Brain microvascular endothelial cell (primary cell): ENCODE results near the gene ACSF3.
A peak's percentile ranks its signal among the peaks of the same experiment; 100 is the strongest.

Experiments used
- DNase-seq: peaks from one replicate; pipeline ENCODE4 v3.0.0-alpha.2; 2020
- H3K27ac ChIP-seq: fragments of 250-450 bp; sonication (Bioruptor Pico); 2 replicates; pipeline ENCODE4 v1.5.1; 2020; ENCODE audit warnings: mild to moderate bottlenecking, moderate library complexity
- H3K27me3 ChIP-seq: fragments of 250-450 bp; sonication (Bioruptor Pico); replicated peaks from 2 replicates; pipeline ENCODE4 v1.5.1; 2020; ENCODE audit warnings: mild to moderate bottlenecking
- H3K36me3 ChIP-seq: fragments of 250-450 bp; sonication (Bioruptor Pico); replicated peaks from 2 replicates; pipeline ENCODE4 v1.5.1; 2020; ENCODE audit warnings: mild to moderate bottlenecking
- H3K4me3 ChIP-seq: 2 replicates; pipeline ENCODE4 v1.5.1; 2011; ENCODE audit warnings: low read depth, mild to moderate bottlenecking, control low read depth, low read length, moderate library complexity
- in situ Hi-C: cut with HindIII; loops from 2 replicates; pipeline ENCODE4 v1.10.0; 2017; ENCODE audit warnings: low sequenced_read_pairs, low pct_ligation_motif_present
- TF ChIP-seq, protein P1 (sequence below): IDR thresholded peaks from 2 replicates; pipeline ENCODE4 v1.5.1; 2011; ENCODE audit warnings: low read depth, mild to moderate bottlenecking, moderate library complexity, low read length, control low read depth, inconsistent platforms; ENCODE audit errors: missing control alignments

ACSF3 gene

DNA sequence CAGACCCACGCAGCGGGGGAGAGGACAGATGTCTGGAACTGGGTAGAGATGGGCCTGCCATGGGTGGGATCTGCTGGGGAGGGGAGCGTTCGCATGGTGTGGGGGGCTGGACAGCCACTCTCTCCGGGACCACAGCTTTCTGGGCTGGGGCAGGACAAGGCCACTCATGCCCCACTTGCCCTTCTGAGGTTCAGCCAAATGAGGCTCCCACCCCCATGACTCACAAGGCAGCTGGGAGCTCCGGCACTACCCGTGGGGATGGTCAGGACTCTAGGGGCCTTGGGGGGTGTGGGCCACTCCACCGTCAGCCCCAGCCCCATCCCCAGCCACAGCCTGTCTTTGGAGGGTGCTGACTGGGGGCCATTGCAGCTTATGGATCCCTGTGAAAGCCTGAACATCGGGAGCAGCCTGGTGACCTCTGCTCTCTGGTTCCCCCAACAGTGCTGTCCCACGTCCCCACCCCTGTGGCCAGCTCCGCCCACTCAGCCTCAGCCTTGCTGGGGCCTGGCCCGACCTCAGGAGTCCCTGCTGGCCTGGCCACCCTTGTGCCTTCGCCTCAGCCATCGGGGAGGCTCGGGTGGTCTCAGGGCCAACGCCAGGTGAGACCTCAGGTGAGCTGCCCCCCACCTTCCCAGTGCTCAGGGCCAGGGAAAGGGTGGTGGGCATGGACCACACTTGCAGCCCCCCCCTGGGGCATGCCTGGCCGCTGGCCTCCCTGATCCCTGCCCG, 73.2 kb downstream of the ACSF3 start:
- no peak overlapping the region for H3K4me3 ChIP-seq
- H3K36me3 ChIP-seq = no peaks in the 10 kb centered on the region
- in situ Hi-C loops = loop anchor here (25.0 kb wide), 1 partner anchor 405 kb away; no protein-coding TSS in a partner anchor
- no peak overlapping the region for H3K27ac ChIP-seq
- H3K27me3 ChIP-seq = peaks cover 5% of the 10 kb centered on the region
- TF ChIP-seq, protein P1, sequence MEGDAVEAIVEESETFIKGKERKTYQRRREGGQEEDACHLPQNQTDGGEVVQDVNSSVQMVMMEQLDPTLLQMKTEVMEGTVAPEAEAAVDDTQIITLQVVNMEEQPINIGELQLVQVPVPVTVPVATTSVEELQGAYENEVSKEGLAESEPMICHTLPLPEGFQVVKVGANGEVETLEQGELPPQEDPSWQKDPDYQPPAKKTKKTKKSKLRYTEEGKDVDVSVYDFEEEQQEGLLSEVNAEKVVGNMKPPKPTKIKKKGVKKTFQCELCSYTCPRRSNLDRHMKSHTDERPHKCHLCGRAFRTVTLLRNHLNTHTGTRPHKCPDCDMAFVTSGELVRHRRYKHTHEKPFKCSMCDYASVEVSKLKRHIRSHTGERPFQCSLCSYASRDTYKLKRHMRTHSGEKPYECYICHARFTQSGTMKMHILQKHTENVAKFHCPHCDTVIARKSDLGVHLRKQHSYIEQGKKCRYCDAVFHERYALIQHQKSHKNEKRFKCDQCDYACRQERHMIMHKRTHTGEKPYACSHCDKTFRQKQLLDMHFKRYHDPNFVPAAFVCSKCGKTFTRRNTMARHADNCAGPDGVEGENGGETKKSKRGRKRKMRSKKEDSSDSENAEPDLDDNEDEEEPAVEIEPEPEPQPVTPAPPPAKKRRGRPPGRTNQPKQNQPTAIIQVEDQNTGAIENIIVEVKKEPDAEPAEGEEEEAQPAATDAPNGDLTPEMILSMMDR = no peak
- DNase-seq = no peak

DNA sequence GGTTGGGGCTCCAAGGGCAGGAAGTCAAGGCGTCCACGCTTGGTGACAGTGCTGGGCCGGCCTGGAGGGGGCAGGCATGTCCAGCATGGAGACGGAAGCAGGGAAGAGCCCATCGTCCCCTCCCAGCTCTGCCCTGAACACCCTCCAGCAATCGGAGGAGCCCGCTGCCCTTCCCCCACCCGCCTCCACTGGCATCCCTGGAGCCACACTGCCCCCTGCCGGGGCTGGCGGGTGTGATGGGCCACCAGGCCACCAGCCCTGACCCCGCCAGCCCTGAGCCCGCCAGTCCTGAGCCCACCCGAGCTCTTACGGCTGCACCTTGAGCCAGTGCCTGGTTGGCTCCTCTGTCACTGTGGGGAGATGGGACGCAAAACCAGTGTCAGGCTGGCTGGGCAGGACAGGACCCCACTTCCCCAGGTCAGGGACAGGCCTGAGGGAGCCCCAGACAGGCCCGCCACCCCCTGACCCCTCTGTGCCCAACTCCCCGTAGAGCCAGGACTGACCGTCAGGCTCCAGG, 73.8 kb downstream of the ACSF3 start:
- no peaks in the 10 kb centered on the region for H3K36me3 ChIP-seq
- in situ Hi-C loops = loop anchor here (25.0 kb wide), 1 partner anchor 405 kb away; no protein-coding TSS in a partner anchor
- H3K27me3 ChIP-seq = peaks cover 7% of the 10 kb centered on the region
- H3K4me3 ChIP-seq = no peak overlapping the region
- TF ChIP-seq, protein P1 = peak; percentile 82
- DNase-seq = peak; percentile 27
- H3K27ac ChIP-seq = no peak overlapping the region

DNA sequence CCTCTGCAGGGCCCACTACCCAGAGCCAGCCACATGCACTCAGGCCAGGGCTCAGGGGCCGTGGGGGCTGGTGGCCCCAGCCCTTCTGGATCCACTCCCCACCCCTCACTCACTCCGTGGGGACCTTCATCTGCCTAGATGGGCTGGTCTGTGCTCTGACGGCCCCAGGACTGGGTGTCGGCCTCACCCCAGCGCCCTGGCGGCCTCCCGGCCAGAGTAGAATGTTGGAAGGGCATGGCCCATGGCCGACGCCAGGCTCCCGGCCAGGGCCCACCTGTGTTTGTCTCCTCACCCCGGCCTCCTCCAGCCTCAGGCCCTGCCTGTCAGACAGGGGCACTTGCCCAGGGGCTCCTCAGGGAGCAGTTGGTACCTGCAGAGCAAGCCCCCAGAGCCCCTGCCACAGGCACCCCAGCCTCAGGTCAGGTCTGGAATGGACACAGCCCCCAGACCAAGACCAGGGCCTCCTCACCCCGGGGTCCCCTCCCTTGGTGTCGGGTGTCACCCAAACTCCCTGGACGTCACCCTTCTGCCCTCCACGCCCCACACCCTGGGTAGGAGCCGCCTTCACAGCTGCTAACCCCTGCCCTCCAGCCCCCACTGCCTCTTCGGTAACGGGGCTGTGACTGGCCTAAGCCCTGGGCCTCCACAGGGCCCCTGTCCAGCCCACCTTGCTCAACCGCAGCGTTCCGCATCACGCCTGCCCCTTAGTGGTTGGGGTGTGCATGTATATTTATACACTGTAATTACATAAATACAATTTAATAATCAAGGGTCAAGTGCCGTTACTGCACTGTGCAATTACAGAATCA, 74.9 kb downstream of the ACSF3 start:
- no peaks in the 10 kb centered on the region for H3K36me3 ChIP-seq
- DNase-seq = no peak
- H3K27ac ChIP-seq = no peak overlapping the region
- H3K27me3 ChIP-seq = peaks cover 11% of the 10 kb centered on the region
- no peak overlapping the region for H3K4me3 ChIP-seq
- TF ChIP-seq, protein P1 = peak; percentile 21
- in situ Hi-C loops = loop anchor here (25.0 kb wide), 1 partner anchor 406 kb away; no protein-coding TSS in a partner anchor

DNA sequence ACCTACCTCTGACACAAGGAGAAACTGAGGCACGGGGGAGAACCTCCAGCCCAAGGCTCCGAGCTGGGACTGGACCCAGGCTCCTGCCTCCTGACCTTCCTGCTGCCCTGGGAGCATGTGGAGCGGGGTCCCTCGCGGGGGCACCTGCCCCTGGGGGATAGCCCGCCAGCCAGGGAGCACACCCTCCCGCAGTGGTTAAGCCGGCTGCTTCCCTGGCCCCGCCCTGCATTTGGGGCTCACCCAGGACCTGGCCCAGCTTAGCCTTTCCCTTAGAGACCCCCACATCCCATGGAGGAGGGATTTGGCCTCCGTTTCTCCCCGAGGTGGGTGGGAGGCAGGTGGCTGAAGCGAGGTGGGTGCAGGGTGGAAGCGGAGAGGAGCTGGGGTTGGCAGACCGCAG, 76.1 kb downstream of the ACSF3 start:
- Histone ChIP-seq H3K27ac (no peak overlapping the region), H3K27me3 (peaks cover 11% of the 10 kb centered on the region), H3K4me3 (no peak overlapping the region), H3K36me3 (no peaks in the 10 kb centered on the region)
- no peak for DNase-seq
- in situ Hi-C loops = loop anchor here (25.0 kb wide), 1 partner anchor 407 kb away; no protein-coding TSS in a partner anchor
- TF ChIP-seq, protein P1 = no peak

DNA sequence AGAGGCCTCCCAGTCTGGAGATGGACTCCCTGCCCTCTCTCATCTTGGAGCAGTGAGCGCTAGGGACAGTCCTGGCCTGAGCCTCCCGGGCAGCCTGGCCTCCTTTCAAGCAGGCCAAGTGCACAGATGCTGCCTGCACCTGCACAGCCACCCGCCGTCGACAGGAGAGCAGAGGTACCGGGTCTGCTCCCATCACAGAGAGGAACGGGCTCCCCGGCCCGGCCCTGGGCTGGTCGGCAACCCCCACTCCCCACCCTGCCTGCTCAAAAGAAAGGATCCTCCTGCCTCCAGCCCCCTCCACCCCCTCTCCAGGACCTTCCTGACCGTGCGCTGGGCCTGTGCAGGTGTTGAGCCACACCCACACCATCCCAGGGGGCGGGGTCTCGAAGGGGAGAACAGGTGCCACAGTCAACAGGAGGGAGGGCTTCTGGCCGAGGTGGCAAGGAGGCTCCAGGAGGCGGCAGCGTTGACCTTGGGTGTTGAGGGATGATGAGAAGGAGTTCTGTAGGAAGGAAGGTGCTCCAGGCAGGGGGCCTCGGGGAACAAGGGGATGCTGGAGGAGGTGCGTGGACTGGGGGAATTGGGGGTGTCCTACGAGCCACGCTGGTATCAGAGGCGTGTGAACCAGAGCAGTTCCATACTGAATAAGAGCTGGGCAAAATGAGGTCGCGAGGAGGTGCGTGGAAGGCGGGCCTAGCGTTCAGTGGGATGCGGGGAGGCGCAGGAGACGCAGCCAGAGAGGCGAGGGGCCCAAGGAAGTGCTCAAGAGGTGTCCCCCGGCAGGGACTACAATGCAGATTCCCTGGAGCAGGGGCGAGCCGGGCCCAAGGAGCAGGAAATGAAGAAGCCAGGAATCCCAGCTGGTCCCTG, 76.9 kb downstream of the ACSF3 start:
- in situ Hi-C loops = loop anchor here (25.0 kb wide), 1 partner anchor 408 kb away; no protein-coding TSS in a partner anchor
- Histone ChIP-seq H3K36me3 (no peaks in the 10 kb centered on the region), H3K27ac (no peak overlapping the region), H3K4me3 (no peak overlapping the region), H3K27me3 (peaks cover 11% of the 10 kb centered on the region)
- TF ChIP-seq, protein P1 = no peak
- DNase-seq = no peak
